H1 (cell line): ENCODE data around the gene HLA-DRB1. TPM values are rescaled to one million over a fixed set of nuclear protein-coding genes. Genes with fewer than 3 reads are reported as not detected.

Source experiments
- RAD21 ChIP-seq, 2 experiments: IDR thresholded peaks in 1 of 2; conservative IDR thresholded peaks in 1 of 2; 2 replicates each; pipeline ENCODE4 v1.6.1; 2011; ENCODE audit warnings: low read depth in 2 of 2, low read length in 2 of 2, improper control_type of control experiment in 1 of 2, inconsistent platforms in 1 of 2, mild to moderate bottlenecking in 1 of 2, moderate library complexity in 1 of 2
- SAP30 ChIP-seq: fragments of 300-600 bp; sonication (generic); IDR thresholded peaks from 2 replicates; pipeline ENCODE4 v1.7.1; 2012; ENCODE audit warnings: low read length, moderate library complexity, mild to moderate bottlenecking, inconsistent platforms; ENCODE audit not compliant: insufficient read depth, insufficient replicate concordance
- TCF12 ChIP-seq: IDR thresholded peaks from 2 replicates; pipeline ENCODE4 v1.6.1; 2011; ENCODE audit warnings: low read depth, mild to moderate bottlenecking, low read length
- YY1 ChIP-seq: IDR thresholded peaks from 2 replicates; pipeline ENCODE4 v1.6.1; 2011; ENCODE audit warnings: low read depth, mild to moderate bottlenecking, low read length
- polyA plus RNA-seq, 7 experiments: library from polyadenylated mRNA; depleted of rRNA in 3 of 7; stranded (reverse) in 5 of 7; unstranded in 2 of 7; fragments of >200 nt in 5 of 7; fragments of 200-250 nt in 2 of 7; gene quantifications; 1 replicate in 5 of 7; 2 replicates in 1 of 7; 4 replicates in 1 of 7; pipeline versions ENCODE4 v1.2.1 to v1.2.3, GENCODE V29; 2011 to 2013; ENCODE audit warnings: missing spikeins in 2 of 7, mixed read lengths in 2 of 7
- total RNA-seq: library from RNA; stranded (reverse); fragmentation: NEBNext Ultra II Directional; extraction: Animal tissue kit (Norgen Biotek cat#: 25700); gene quantifications from 2 replicates; pipeline ENCODE4 v1.2.1, GENCODE V29; 2021
- TF ChIP-seq, protein P1 (sequence below): IDR thresholded peaks from 2 replicates; pipeline ENCODE4 v1.6.1; 2011; ENCODE audit warnings: low read depth, mild to moderate bottlenecking, low read length; ENCODE audit not compliant: insufficient read depth

HLA-DRB1 gene
- total and polyA plus RNA-seq, 2 of the 8 experiments (the other 6 are each of a cell fraction or from before 2014, with no cell fraction given), result 6.7 to 7.5 TPM

DNA sequence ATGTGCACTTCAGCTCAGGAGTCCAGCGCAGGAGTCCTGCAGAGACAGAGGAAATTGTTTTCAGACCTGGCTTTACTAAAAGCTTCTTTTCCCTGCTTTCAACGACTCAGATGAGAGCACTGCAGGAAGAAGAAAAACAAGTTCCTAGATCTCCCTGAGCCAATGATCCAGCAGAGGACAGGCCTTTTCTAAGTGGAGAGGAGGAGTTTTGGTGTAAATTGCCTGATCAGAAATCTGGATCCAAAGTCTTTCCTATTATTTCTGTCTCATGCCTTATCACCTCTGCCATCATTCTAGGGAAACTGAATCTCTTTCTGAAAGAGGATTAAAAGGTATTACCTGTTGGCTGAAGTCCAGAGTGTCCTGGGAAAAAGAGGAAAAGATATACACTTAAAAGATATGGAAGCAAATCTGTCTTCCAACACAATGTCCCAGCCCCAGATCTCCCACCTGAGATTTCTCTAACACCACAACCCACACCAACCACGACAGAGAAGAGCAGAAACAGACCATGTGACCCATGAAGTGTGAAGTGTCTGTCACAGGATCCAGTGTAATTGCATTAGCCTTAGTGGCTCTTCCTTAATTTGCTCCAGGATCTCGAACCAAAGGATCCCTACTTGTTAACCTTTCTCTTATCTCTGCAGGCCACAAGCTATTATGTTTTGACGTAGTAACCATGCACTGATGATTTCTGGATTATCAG is 36.5 kb downstream of the HLA-DRB1 start (continued):
- TF ChIP-seq YY1 (no peak), RAD21 (IDR thresholded peaks at IDR 0.05 in 1 of 2, conservative IDR thresholded peaks at IDR 0.05 in 1 of 2; ENCODE audit: low read depth in 2 of 2, low read length in 2 of 2) (no peak), TCF12 (no peak), SAP30 (no peak)
- TF ChIP-seq, protein P1, sequence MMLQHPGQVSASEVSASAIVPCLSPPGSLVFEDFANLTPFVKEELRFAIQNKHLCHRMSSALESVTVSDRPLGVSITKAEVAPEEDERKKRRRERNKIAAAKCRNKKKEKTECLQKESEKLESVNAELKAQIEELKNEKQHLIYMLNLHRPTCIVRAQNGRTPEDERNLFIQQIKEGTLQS, result no peak
